NCI-H226 (cell line): ENCODE results near the gene MOGAT2.
"Not testable (repeated sequence)": the region's sequence is repeated elsewhere in the genome, so short reads cannot be mapped to it uniquely, and the experiment has no call there.

Experiments
- DNase-seq: peaks from one replicate; pipeline ENCODE4 v3.0.0-alpha.2; 2015

MOGAT2 gene

GRCh38 chr11:75717608-75718418 lies at the start of gene MOGAT2:
TSS of gene MOGAT2 (plus strand) at chr11:75717838. CDS start at chr11:75717889, 51 bp downstream.
- DNase-seq = no peak

- DNase-seq = no peak
These were observed 49.0 kb upstream of the MOGAT2 start, which contains the start of gene MAP6 for GRCh38 chr11:75668451-75669297. TSS of gene MAP6 (minus strand) at chr11:75669038. CDS start at chr11:75668369, 669 bp downstream.

- DNase-seq = peak; percentile 97
These were observed 43.6 kb upstream of the MOGAT2 start for GRCh38 chr11:75673977-75674582.

- no peak for DNase-seq
These were observed 40.4 kb upstream of the MOGAT2 start for GRCh38 chr11:75677275-75677674.

- no peak for DNase-seq
These were observed 39.7 kb upstream of the MOGAT2 start for GRCh38 chr11:75677909-75678308.

- DNase-seq = no peak
These were observed 38.9 kb upstream of the MOGAT2 start for GRCh38 chr11:75678620-75679259.

- DNase-seq = no peak
These were observed 38.1 kb upstream of the MOGAT2 start for GRCh38 chr11:75679566-75679965.

- DNase-seq = not testable (repeated sequence)
These were observed 33.8 kb upstream of the MOGAT2 start for GRCh38 chr11:75683856-75684255.

- DNase-seq = no peak
These were observed 27.6 kb upstream of the MOGAT2 start for GRCh38 chr11:75689863-75690609.

GRCh38 chr11:75691804-75692203 lies 25.8 kb upstream of the MOGAT2 start:
- no peak for DNase-seq

GRCh38 chr11:75697906-75698581 lies 19.6 kb upstream of the MOGAT2 start:
- peak; percentile 82 for DNase-seq

- no peak for DNase-seq
These were observed 16.7 kb upstream of the MOGAT2 start for GRCh38 chr11:75700940-75701339.

GRCh38 chr11:75703695-75704237 lies 13.9 kb upstream of the MOGAT2 start:
- no peak for DNase-seq

GRCh38 chr11:75705541-75705940 lies 12.1 kb upstream of the MOGAT2 start:
- no peak for DNase-seq

GRCh38 chr11:75706260-75706729 lies 11.3 kb upstream of the MOGAT2 start:
- peak; percentile 52 for DNase-seq

GRCh38 chr11:75714211-75714610 lies 3.4 kb upstream of the MOGAT2 start:
- no peak for DNase-seq

GRCh38 chr11:75715688-75716087 lies 1.9 kb upstream of the MOGAT2 start:
- no peak for DNase-seq

- no peak for DNase-seq
These were observed 979 bp upstream of the MOGAT2 start for GRCh38 chr11:75716659-75717058.

- no peak for DNase-seq
These were observed 1.0 kb downstream of the MOGAT2 start for GRCh38 chr11:75718419-75719339.
